ENCODE results near the gene THBS2.

- TF ChIP-seq CTCF (IDR thresholded peaks at IDR 0.05; ENCODE audit: low read length) (no peak), EZH2 (optimal IDR thresholded peaks at IDR 0.05; ENCODE audit: low read depth, low read length) (no peak)
Observed at GRCh38 chr6:169248521-169248971, 5.1 kb downstream of the THBS2 start.
